Mesodermal cell (in vitro differentiated cells): ENCODE data around the gene STMN3.
"Not testable (repeated sequence)": the region's sequence is repeated elsewhere in the genome, so short reads cannot be mapped to it uniquely, and the experiment has no call there.

Experiments
- H3K27ac ChIP-seq: 2 replicates; pipeline ENCODE4 v1.7.0; 2013; ENCODE audit warnings: mild to moderate bottlenecking, low read depth, low read length, moderate library complexity; ENCODE audit not compliant: severe bottlenecking
- H3K36me3 ChIP-seq: 2 replicates; pipeline ENCODE4 v1.7.1; 2013; ENCODE audit warnings: mild to moderate bottlenecking, low read length, moderate library complexity; ENCODE audit not compliant: control insufficient read depth, insufficient read depth
- H3K4me1 ChIP-seq: one replicate; pipeline ENCODE4 v1.7.1; 2013; ENCODE audit warnings: mild to moderate bottlenecking, low read length; ENCODE audit not compliant: insufficient read depth, control insufficient read depth, poor library complexity, severe bottlenecking
- H3K4me3 ChIP-seq: 2 replicates; pipeline ENCODE4 v1.7.0; 2013; ENCODE audit warnings: low read length, control low read depth, mild to moderate bottlenecking; ENCODE audit not compliant: insufficient read depth, poor library complexity, severe bottlenecking; ENCODE audit errors: extremely low read depth
- H3K9me3 ChIP-seq: 2 replicates; pipeline ENCODE4 v1.7.1; 2013; ENCODE audit warnings: mild to moderate bottlenecking, low read length, moderate library complexity; ENCODE audit not compliant: control insufficient read depth
- WGBS, 2 experiments: methylation state at CpG; one replicate each; pipeline ENCODE4 v1.1.5; 2013; ENCODE audit warnings: missing lambda C conversion rate in 2 of 2; ENCODE audit not compliant: insufficient coverage in 2 of 2; 5-methylcytosine and 5-hydroxymethylcytosine counted together

Gene STMN3

GRCh38 chr20:63617876-63618265, 35.4 kb downstream of the STMN3 start:
- 85 to 96% methylated on average over 8 of the region's 8 CpGs for WGBS, 2 experiments
- Histone ChIP-seq H3K4me1 (no peaks in the 10 kb centered on the region), H3K9me3 (peaks cover 13% of the 10 kb centered on the region), H3K27ac (no peak overlapping the region), H3K36me3 (peaks cover 61% of the 10 kb centered on the region), H3K4me3 (no peak overlapping the region)

DNA sequence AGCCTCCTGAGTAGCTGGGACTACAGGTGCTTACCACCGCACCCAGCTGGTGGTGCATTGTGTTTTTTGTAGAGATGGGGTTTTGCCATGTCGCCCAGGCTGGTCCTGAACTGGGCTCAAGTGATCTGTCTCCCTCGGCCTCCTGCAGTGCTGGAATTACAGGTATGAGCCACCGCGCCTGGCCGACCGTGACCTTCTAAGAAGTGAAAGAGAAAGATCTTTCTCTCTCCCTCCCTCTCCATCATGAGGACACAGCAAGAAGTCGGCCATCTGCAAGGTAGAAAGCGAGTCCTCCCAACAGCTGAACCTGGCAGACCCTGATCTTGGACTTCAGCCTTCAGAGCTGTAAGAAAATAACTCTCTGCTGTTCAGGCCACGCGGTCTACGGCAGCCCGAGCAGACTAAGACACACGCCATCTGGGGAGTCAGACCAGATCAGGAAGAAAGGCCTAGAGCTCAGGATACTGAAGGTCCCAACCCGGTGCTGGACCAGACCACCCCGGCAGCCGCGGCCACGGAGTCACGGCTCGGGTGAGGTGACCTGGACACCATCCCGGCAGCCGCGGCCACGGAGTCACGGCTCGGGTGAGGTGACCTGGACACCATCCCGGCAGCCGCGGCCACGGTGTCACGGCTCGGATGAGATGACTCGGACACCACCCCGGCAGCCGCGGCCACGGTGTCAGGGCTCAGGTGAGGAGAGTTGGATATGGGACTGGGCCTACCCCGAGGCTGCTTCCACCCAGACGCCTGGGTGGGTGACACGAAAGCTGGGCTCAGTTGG, 35.9 kb downstream of the STMN3 start:
- WGBS, 2 experiments: 96 to 98% methylated on average over 35 to 41 of the region's 41 CpGs
- Histone ChIP-seq H3K36me3 (peaks cover 65% of the 10 kb centered on the region), H3K9me3 (peaks cover 13% of the 10 kb centered on the region), H3K27ac (no peak overlapping the region), H3K4me3 (no peak overlapping the region), H3K4me1 (no peaks in the 10 kb centered on the region)

GRCh38 chr20:63613863-63614594, 39.2 kb downstream of the STMN3 start:
- peaks cover 60% of the 10 kb centered on the region for H3K36me3 ChIP-seq

GRCh38 chr20:63612276-63612931, 40.8 kb downstream of the STMN3 start:
- H3K27ac ChIP-seq: no peak overlapping the region
- no peaks in the 10 kb centered on the region for H3K4me1 ChIP-seq
- peaks cover 13% of the 10 kb centered on the region for H3K9me3 ChIP-seq
- 90% methylated on average over 15 to 17 of the region's 20 CpGs for WGBS, 2 experiments
- no peak overlapping the region for H3K4me3 ChIP-seq
- peaks cover 44% of the 10 kb centered on the region for H3K36me3 ChIP-seq

More at GRCh38 chr20:63613863-63614594, 39.2 kb downstream of the STMN3 start:
- H3K27ac ChIP-seq, H3K4me1 ChIP-seq, H3K4me3 ChIP-seq: not testable (repeated sequence)
- WGBS, 2 experiments: 100% methylated on average over 4 to 5 of the region's 18 CpGs
- peaks cover 13% of the 10 kb centered on the region for H3K9me3 ChIP-seq

GRCh38 chr20:63611646-63612045, 41.6 kb downstream of the STMN3 start:
- 95 to 98% methylated on average over 8 to 10 of the region's 10 CpGs for WGBS, 2 experiments
- no peak overlapping the region for H3K27ac ChIP-seq
- no peaks in the 10 kb centered on the region for H3K4me1 ChIP-seq
- peaks cover 37% of the 10 kb centered on the region for H3K36me3 ChIP-seq
- H3K9me3 ChIP-seq: peaks cover 13% of the 10 kb centered on the region
- H3K4me3 ChIP-seq: no peak overlapping the region

- no peak overlapping the region for H3K27ac ChIP-seq
- H3K36me3 ChIP-seq: peaks cover 29% of the 10 kb centered on the region
- 93 to 95% methylated on average over 16 of the region's 17 CpGs for WGBS, 2 experiments
- no peaks in the 10 kb centered on the region for H3K4me1 ChIP-seq
- no peak overlapping the region for H3K4me3 ChIP-seq
- peaks cover 13% of the 10 kb centered on the region for H3K9me3 ChIP-seq
These were observed 42.4 kb downstream of the STMN3 start for GRCh38 chr20:63610581-63611435.

DNA sequence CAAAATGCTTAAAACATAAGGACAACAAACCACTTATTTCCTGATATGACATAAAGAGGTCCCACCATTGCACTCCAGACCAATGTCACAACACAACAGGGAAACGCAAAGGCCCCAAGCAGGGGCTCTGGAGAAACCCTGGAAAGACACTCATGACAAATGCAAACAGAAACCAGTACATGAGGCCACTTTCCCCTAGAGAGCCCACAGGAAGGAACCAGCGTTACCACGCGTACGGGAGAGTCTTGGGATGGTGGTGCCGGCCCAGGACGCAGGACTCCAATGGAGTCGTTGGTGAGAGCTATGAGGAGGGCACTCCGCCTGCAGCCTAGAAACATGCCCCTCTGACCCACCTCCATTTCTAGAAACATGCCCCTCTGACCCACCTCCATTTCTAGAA, 46.5 kb downstream of the STMN3 start:
- no peaks in the 10 kb centered on the region for H3K4me1 ChIP-seq
- peaks cover 16% of the 10 kb centered on the region for H3K36me3 ChIP-seq
- H3K4me3 ChIP-seq: no peak overlapping the region
- WGBS, 2 experiments: 98 to 100% methylated on average over 6 to 8 of the region's 9 CpGs
- H3K9me3 ChIP-seq: no peaks in the 10 kb centered on the region
- H3K27ac ChIP-seq: no peak overlapping the region

- 88 to 100% methylated on average over 3 of the region's 3 CpGs for WGBS, 2 experiments
- Histone ChIP-seq H3K9me3 (no peaks in the 10 kb centered on the region), H3K4me1 (no peaks in the 10 kb centered on the region), H3K36me3 (peaks cover 45% of the 10 kb centered on the region), H3K27ac (no peak overlapping the region), H3K4me3 (no peak overlapping the region)
These were observed 50.9 kb downstream of the STMN3 start for GRCh38 chr20:63602321-63602720.

GRCh38 chr20:63601679-63602078, 51.5 kb downstream of the STMN3 start:
- WGBS, 2 experiments: 87 to 91% methylated on average over 5 to 7 of the region's 8 CpGs
- H3K36me3 ChIP-seq: peaks cover 45% of the 10 kb centered on the region
- H3K9me3 ChIP-seq, H3K4me3 ChIP-seq, H3K4me1 ChIP-seq, H3K27ac ChIP-seq: not testable (repeated sequence)

DNA sequence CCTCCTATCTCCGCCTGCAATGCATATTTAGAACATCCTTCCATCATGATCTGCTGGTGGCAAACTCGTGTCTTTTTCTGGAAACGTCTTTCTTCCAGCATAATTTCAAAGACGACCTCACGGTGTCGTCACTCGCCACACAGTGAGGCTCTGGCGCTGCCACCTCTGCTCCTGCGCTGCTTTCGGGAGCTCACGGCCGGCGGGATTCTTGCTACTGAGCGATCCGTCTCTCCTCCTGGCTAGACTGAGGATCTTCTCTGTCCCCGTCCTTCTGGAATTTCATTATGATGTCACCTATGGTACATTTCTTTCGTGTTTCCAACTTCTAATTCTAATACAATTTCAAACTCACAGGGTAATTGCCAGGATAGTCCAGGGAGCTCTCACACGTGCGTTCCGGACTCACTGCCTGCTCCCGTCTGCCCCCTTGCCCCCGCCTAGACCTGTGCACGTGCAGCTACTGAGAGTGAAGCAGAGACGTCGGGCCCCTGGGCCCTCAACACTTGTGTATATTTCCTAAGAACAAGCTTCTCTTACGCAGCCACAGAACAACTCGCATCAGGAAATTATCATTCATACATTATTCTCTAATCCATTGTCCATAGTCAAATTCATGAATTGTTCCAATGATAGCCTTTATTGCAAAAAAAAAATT, 53.7 kb downstream of the STMN3 start:
- WGBS, 2 experiments: 89 to 92% methylated on average over 27 of the region's 27 CpGs
- no peak overlapping the region for H3K4me3 ChIP-seq
- H3K36me3 ChIP-seq: peaks cover 55% of the 10 kb centered on the region
- no peaks in the 10 kb centered on the region for H3K4me1 ChIP-seq
- H3K9me3 ChIP-seq: no peaks in the 10 kb centered on the region
- no peak overlapping the region for H3K27ac ChIP-seq
